Fibroblast of pulmonary artery (primary cell): Measurements from ENCODE around the gene PARD3.

Source experiments
- DNase-seq: peaks from one replicate; pipeline ENCODE4 v3.0.0-alpha.2; 2010; ENCODE audit warnings: low read depth
- H3K4me3 ChIP-seq: replicated peaks from 2 replicates; pipeline ENCODE4 v1.5.1; 2011; ENCODE audit warnings: low read depth, mild to moderate bottlenecking, control low read depth, low read length, moderate library complexity
- TF ChIP-seq, protein P1 (sequence below): IDR thresholded peaks from 2 replicates; pipeline ENCODE4 v1.5.1; 2011; ENCODE audit warnings: mild to moderate bottlenecking, control low read depth, low read length, inconsistent platforms; ENCODE audit errors: missing control alignments

Gene PARD3

DNA sequence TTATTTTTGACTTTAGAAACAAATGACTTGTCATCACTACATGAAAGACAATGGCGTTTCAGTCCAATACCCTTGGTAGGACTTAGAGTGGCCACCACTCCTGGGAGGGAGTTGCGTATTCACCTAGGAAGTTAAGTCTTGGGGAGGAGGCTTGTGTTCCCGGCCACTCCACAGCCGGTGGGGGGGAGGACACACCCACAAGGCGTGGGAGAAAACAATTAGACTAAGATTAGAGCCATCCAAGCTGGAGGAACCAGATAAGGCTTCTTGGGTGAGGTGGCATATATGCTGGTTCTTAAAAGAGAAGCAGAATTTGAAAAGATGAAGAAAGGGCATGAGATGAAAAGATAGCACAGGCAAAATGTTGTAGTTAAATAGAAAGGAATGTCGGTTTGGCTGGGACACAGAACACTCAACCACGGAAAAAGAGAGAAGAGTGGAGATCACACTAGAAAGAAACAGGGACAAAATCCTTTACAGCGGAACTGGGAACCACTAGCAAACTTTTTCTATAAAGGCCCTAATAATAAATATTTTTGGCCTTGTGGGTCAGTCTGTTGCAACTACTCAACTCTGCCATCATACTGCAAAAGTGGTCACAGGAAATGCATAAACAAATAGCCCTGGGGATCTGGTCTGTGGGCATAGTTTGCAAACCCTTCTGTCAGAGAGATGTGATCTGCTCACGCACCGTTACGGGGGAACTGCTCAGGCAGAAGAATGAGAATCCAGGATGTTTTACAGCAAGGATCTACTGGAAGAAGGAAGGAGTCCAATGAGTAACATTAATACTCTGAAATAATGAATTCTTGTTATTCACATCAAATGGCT lies 651.8 kb downstream of the PARD3 start:
- TF ChIP-seq, protein P1, sequence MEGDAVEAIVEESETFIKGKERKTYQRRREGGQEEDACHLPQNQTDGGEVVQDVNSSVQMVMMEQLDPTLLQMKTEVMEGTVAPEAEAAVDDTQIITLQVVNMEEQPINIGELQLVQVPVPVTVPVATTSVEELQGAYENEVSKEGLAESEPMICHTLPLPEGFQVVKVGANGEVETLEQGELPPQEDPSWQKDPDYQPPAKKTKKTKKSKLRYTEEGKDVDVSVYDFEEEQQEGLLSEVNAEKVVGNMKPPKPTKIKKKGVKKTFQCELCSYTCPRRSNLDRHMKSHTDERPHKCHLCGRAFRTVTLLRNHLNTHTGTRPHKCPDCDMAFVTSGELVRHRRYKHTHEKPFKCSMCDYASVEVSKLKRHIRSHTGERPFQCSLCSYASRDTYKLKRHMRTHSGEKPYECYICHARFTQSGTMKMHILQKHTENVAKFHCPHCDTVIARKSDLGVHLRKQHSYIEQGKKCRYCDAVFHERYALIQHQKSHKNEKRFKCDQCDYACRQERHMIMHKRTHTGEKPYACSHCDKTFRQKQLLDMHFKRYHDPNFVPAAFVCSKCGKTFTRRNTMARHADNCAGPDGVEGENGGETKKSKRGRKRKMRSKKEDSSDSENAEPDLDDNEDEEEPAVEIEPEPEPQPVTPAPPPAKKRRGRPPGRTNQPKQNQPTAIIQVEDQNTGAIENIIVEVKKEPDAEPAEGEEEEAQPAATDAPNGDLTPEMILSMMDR, result no peak
- H3K4me3 ChIP-seq, result no peak overlapping the region
- DNase-seq, result peak; percentile 10

DNA sequence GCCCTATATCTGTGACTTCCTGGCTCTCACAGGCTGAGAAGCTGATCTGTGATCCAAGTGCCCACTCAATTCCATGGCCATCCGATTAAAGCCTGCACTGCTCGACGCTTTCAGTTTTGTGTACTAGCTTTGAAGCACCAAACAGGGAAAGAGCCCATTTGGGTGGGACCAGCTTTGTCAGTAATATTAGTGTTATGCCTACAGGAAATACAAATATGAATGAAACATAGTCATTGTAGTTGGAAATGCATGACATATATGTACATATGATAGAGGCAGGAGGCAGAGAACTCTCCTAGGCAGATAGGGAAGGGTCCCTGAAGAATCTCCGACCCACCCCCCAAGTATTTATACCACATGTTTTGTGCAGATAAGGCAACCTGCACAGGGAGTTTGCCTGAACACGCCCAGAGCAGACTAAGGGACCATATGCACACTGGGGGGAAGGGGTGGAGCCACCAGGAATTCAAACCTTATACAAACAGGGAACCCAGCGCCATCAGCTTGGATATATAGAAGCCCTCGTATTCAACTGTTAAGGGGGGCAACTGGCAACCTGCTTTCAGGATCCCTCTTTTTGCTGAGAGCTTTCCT lies 653.2 kb downstream of the PARD3 start:
- no peak for DNase-seq
- TF ChIP-seq, protein P1, result no peak
- no peak overlapping the region for H3K4me3 ChIP-seq

DNA sequence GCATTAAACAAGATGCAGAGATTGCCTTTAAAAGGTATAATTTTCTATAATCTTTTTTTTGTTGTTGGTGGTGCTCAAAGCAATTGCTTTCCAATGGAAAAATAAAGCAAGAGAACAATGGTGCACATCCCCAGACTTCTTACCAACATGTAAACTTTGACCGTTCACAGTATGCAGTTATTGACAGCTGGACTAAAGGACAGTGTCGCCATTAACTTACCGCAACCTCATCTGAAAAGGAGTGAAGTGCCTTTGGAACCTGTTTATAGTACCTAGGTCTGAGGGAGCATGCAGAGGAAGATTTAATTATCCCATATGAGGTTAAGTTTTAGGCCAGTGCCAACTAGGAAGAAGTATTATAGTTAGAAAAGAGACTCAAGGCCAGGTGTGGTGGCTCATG lies 654.5 kb downstream of the PARD3 start:
- DNase-seq, result no peak
- TF ChIP-seq, protein P1, result no peak
- no peak overlapping the region for H3K4me3 ChIP-seq

DNA sequence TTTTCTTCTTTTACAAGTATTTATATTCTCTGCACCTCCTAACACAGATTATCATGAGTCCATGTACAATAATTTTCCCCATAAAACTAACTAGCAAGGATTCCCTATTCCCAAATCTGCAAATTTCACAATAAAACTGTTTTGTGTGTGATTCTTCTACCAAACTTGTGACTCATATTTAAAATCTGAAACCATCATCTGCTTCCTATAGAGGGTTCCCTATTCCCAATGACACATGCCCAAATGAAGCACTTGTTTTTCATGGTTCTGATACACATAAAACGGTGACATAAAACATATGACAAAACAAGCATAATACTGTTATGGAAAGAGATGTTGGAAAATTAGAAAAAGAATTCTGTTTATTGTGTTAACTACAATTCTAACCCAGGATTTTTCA lies 657.6 kb downstream of the PARD3 start:
- no peak overlapping the region for H3K4me3 ChIP-seq
- DNase-seq, result peak; percentile 10
- TF ChIP-seq, protein P1, result no peak

DNA sequence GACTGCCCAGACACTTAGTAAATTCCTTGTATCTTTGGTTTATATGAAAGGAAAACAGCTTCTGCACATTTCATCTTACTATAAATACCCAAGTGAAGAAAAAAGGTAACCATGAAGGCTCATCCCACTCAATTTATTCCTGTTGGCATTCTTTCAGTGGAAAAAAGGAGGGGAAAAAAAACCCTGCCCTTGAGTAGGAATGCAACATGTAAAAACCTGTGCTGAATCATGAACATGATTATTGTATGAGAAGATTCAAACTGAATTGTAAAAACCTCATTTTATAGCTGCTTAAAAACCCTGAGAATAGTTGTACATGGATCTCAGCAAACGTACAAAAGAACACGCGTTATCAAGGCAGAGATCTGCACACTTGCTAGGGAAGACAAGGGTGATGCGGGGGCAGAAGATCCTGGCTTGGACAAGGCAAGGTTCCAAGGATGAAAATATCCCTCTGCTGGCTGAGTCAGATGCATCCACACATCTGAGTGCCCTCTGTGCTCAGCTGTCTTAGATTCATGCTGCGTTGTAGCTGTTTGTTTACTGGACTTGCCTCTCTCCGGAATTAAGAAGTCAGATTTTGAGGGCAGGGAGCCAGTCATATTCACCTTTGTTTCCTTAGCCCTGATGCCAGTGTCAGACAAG lies 658.2 kb downstream of the PARD3 start:
- TF ChIP-seq, protein P1, result peak; percentile 31
- DNase-seq, result peak; percentile 25
- no peak overlapping the region for H3K4me3 ChIP-seq

DNA sequence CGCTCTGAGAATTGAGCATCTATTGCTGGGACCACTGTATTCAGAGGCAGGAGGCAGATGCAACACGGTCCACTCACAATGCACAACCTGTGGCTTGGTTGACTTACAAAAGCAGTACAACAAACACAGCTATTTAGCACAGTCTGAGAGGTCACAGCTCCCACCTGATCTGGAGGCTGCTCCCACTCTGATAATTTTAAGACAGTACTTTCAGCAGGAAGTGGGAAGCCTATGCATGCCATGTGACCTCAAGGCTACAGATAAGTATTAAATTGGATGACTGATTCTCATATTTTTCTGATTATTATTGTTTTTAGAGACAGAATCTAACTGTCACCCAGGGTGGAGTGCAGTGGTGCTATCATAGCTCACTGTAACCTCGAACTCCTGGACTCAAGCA lies 659.3 kb downstream of the PARD3 start:
- H3K4me3 ChIP-seq, result no peak overlapping the region
- no peak for DNase-seq
- TF ChIP-seq, protein P1, result no peak
